HG03439 (cell line): ENCODE results near the gene PHKG1.
"Not testable (repeated sequence)": the region's sequence is repeated elsewhere in the genome, so short reads cannot be mapped to it uniquely, and the experiment has no call there.

ENCODE experiments used
- ATAC-seq: cut with Tn5 transposase; IDR thresholded peaks from one replicate; pipeline ENCODE4 v1.9.1; 2021; ENCODE audit warnings: mild to moderate bottlenecking, moderate library complexity; ENCODE audit not compliant: unreplicated experiment

The PHKG1 gene

GRCh38 chr7:56046721-56047445 is 45.9 kb downstream of the PHKG1 start:
- no peak for ATAC-seq

GRCh38 chr7:56045758-56046157 is 47.0 kb downstream of the PHKG1 start:
- ATAC-seq = not testable (repeated sequence)

- no peak for ATAC-seq
These were observed 52.0 kb downstream of the PHKG1 start for GRCh38 chr7:56040730-56041129.

GRCh38 chr7:56033671-56034432 is 58.9 kb downstream of the PHKG1 start:
- ATAC-seq = peak; percentile 90

- ATAC-seq = not testable (repeated sequence)
These were observed 60.2 kb downstream of the PHKG1 start for GRCh38 chr7:56032578-56032977.

- not testable (repeated sequence) for ATAC-seq
These were observed 61.2 kb downstream of the PHKG1 start for GRCh38 chr7:56031556-56031955.

GRCh38 chr7:56030340-56030739 is 62.4 kb downstream of the PHKG1 start:
- ATAC-seq = no peak
